HCT116 (cell line): Measurements from ENCODE around the gene CAMTA2. TPM values are rescaled to one million over a fixed set of nuclear protein-coding genes. Genes with fewer than 3 reads are reported as not detected.
A peak's percentile ranks its signal among the peaks of the same experiment; 100 is the strongest.

Experiments used
- ATAC-seq: fragments of 200-7000 bp; cut with Tn5 transposase; 2 replicates; pipeline ENCODE4 v1.9.1; 2020; ENCODE audit warnings: mild to moderate bottlenecking, moderate library complexity
- BruUV-seq: library from RNA; stranded (reverse); fragments of 400-500 nt; replicated peaks from 2 replicates; lab custom pipeline; 2021; lab: Mats Ljungman, UMichigan
- CTCF ChIA-PET: fragments of 300-600 bp; sonication (Branson Sonifier 250); formaldehyde crosslinking; loops from one replicate; lab custom pipeline; 2021; ENCODE audit warnings: antibody characterized with exemption; lab: Charles Lee
- POLR2A ChIA-PET: fragments of 300-600, 350-600 bp; sonication (Branson Sonifier 250); formaldehyde crosslinking; loops from one replicate; lab custom pipeline; 2021; ENCODE audit warnings: antibody characterized with exemption; lab: Charles Lee
- RAD21 ChIA-PET, 2 experiments: fragments of 300-600 bp; sonication (Branson Sonifier 250); formaldehyde crosslinking; loops; one replicate each; lab custom pipeline; 2023; ENCODE audit warnings: low total read pairs in 2 of 2; ENCODE audit not compliant: uncharacterized antibody in 2 of 2, unreplicated experiment in 2 of 2, low non-redundant PET in 1 of 2; lab: Charles Lee
- DNase-seq: peaks from one replicate; pipeline ENCODE4 v3.0.0-alpha.2; 2010; ENCODE audit warnings: low read depth, low spot score
- H2AFZ ChIP-seq: fragments of 200-600 bp; shearing (Covaris generic), sonication (generic); 2 replicates; pipeline ENCODE4 v1.6.1; 2017; ENCODE audit warnings: low read depth, mixed run types, mixed read lengths, antibody characterized with exemption, low read length; ENCODE audit not compliant: poor library complexity, severe bottlenecking
- H3K27ac ChIP-seq: 2 replicates; pipeline ENCODE4 v1.5.1; 2012; ENCODE audit warnings: low read depth, low read length
- H3K27me3 ChIP-seq: fragments of 200-600 bp; sonication (generic); 2 replicates; pipeline ENCODE4 v1.6.1; 2016; ENCODE audit warnings: mixed run types, low read length, mixed read lengths; ENCODE audit not compliant: insufficient read depth
- H3K36me3 ChIP-seq, 2 experiments: fragments of 200-500 bp in 1 of 2; fragments of 200-600 bp in 1 of 2; sonication (Bioruptor generic) in 1 of 2; sonication (generic) in 1 of 2; 2 replicates each; pipeline versions ENCODE4 v1.5.1 to v1.6.1; 2014 to 2016; ENCODE audit warnings: low read length in 2 of 2, inconsistent platforms in 1 of 2, mixed read lengths in 1 of 2, mixed run types in 1 of 2; ENCODE audit not compliant: insufficient read depth in 2 of 2, control insufficient read depth in 1 of 2
- H3K4me1 ChIP-seq, 2 experiments: fragments of 200-600 bp in 1 of 2; sonication (generic) in 1 of 2; 2 replicates each; pipeline versions ENCODE4 v1.5.1 to v1.6.1; 2012 to 2017; ENCODE audit warnings: low read length in 2 of 2, inconsistent platforms in 1 of 2, mild to moderate bottlenecking in 1 of 2, mixed read lengths in 1 of 2, mixed run types in 1 of 2, moderate library complexity in 1 of 2; ENCODE audit not compliant: insufficient read depth in 2 of 2, control insufficient read depth in 1 of 2
- H3K4me2 ChIP-seq: fragments of 200-600 bp; sonication (generic); 2 replicates; pipeline ENCODE4 v1.6.1; 2017; ENCODE audit warnings: mixed run types, low read length, mixed read lengths
- H3K4me3 ChIP-seq, 2 experiments: fragments of 200-600 bp in 1 of 2; sonication (generic) in 1 of 2; replicated peaks in 1 of 2; 2 replicates each; pipeline ENCODE4 v1.5.1; 2011 to 2016; ENCODE audit warnings: low read length in 2 of 2, control low read depth in 1 of 2, low read depth in 1 of 2, mild to moderate bottlenecking in 1 of 2, mixed read lengths in 1 of 2, mixed run types in 1 of 2
- H3K79me2 ChIP-seq: fragments of 200-600 bp; sonication (generic); 2 replicates; pipeline ENCODE4 v1.6.1; 2017; ENCODE audit warnings: mild to moderate bottlenecking, mixed run types, low read length, moderate library complexity, mixed read lengths; ENCODE audit not compliant: insufficient read depth
- H3K9ac ChIP-seq: fragments of 200-600 bp; sonication (generic); 2 replicates; pipeline ENCODE4 v1.6.1; 2016; ENCODE audit warnings: low read length, mixed read lengths
- H3K9me2 ChIP-seq: fragments of 200-600 bp; sonication (generic), shearing (Covaris generic); 2 replicates; pipeline ENCODE4 v1.6.1; 2017; ENCODE audit warnings: mixed run types, mild to moderate bottlenecking, moderate library complexity; ENCODE audit not compliant: insufficient read depth
- H3K9me3 ChIP-seq, 2 experiments: fragments of 200-500 bp in 1 of 2; fragments of 200-600 bp in 1 of 2; sonication (Bioruptor generic) in 1 of 2; sonication (generic) in 1 of 2; 2 replicates each; pipeline ENCODE4 v1.6.1; 2014 to 2017; ENCODE audit warnings: low read length in 2 of 2, mixed read lengths in 2 of 2, inconsistent platforms in 1 of 2, low read depth in 1 of 2, mild to moderate bottlenecking in 1 of 2, mixed run types in 1 of 2, moderate library complexity in 1 of 2; ENCODE audit not compliant: control insufficient read depth in 1 of 2, insufficient read depth in 1 of 2
- H4K20me1 ChIP-seq: fragments of 200-600 bp; sonication (generic), shearing (Covaris generic); 2 replicates; pipeline ENCODE4 v1.6.1; 2017; ENCODE audit warnings: mixed run types, mild to moderate bottlenecking, moderate library complexity; ENCODE audit not compliant: insufficient read depth
- ATF3 ChIP-seq: IDR thresholded peaks from 2 replicates; pipeline ENCODE4 v1.6.1; 2012
- CBX3 ChIP-seq: IDR thresholded peaks from 2 replicates; pipeline ENCODE4 v1.6.1; 2012; ENCODE audit warnings: low read depth
- ELF1 ChIP-seq: IDR thresholded peaks from 2 replicates; pipeline ENCODE4 v1.6.1; 2012; ENCODE audit warnings: low read depth, borderline replicate concordance
- EZH2 ChIP-seq: fragments of 200-600 bp; sonication (generic); IDR thresholded peaks from 2 replicates; pipeline ENCODE4 v1.6.1; 2017; ENCODE audit warnings: antibody characterized with exemption, mixed run types
- EZH2phosphoT487 ChIP-seq: fragments of 200-600 bp; IDR thresholded peaks from 2 replicates; pipeline ENCODE4 v1.6.1; 2018; ENCODE audit warnings: antibody characterized with exemption, borderline replicate concordance
- FOSL1 ChIP-seq: IDR thresholded peaks from 2 replicates; pipeline ENCODE4 v1.6.1; 2012; ENCODE audit warnings: low read depth
- JUND ChIP-seq: IDR thresholded peaks from 2 replicates; pipeline ENCODE4 v1.6.1; 2012
- POLR2A ChIP-seq: IDR thresholded peaks from 2 replicates; pipeline ENCODE4 v1.7.0; 2011; ENCODE audit warnings: borderline replicate concordance; ENCODE audit not compliant: insufficient read depth, insufficient read length; ENCODE audit errors: extremely low read depth
- POLR2AphosphoS5 ChIP-seq: IDR thresholded peaks from 2 replicates; pipeline ENCODE4 v1.6.1; 2011; ENCODE audit warnings: mild to moderate bottlenecking, low read depth, low read length, moderate library complexity
- RAD21 ChIP-seq: IDR thresholded peaks from 2 replicates; pipeline ENCODE4 v1.6.1; 2012; ENCODE audit warnings: low read depth, mild to moderate bottlenecking
- SIN3A ChIP-seq: IDR thresholded peaks from 2 replicates; pipeline ENCODE4 v1.6.1; 2012; ENCODE audit warnings: low read depth
- SP1 ChIP-seq: IDR thresholded peaks from 2 replicates; pipeline ENCODE4 v1.6.1; 2012; ENCODE audit warnings: low read depth
- SRF ChIP-seq: IDR thresholded peaks from 2 replicates; pipeline ENCODE4 v1.6.1; 2012; ENCODE audit warnings: low read depth
- TCF7L2 ChIP-seq: IDR thresholded peaks from 2 replicates; pipeline ENCODE4 v1.7.0; 2011; ENCODE audit warnings: borderline replicate concordance, inconsistent platforms; ENCODE audit not compliant: insufficient read depth, insufficient read length; ENCODE audit errors: extremely low read depth
- YY1 ChIP-seq: IDR thresholded peaks from 2 replicates; pipeline ENCODE4 v1.6.1; 2011; ENCODE audit warnings: low read length, low read depth, moderate library complexity, mild to moderate bottlenecking; ENCODE audit not compliant: insufficient replicate concordance; ENCODE audit errors: extremely low read depth
- ZFX ChIP-seq: fragments of 450-650 bp; IDR thresholded peaks from 2 replicates; pipeline ENCODE4 v1.6.1; 2017
- ZNF274 ChIP-seq: fragments of 200-500 bp; sonication (Bioruptor generic); IDR thresholded peaks from 2 replicates; pipeline ENCODE4 v1.6.1; 2014; ENCODE audit warnings: mild to moderate bottlenecking, low read depth, low read length, inconsistent platforms
- intact Hi-C: fragments of 100-400 bp; cut with micrococcal nuclease; formaldehyde crosslinking; loops from 2 replicates; pipeline ENCODE4 v1.10.0; 2022
- total RNA-seq: library from RNA; stranded (reverse); gene quantifications from one replicate; pipeline ENCODE4 v1.2.1, GENCODE V29; 2021; ENCODE audit not compliant: unreplicated experiment
- TF ChIP-seq, protein P1 (sequence below), 3 experiments: fragments of 200-600 bp in 1 of 3; sonication (generic) in 1 of 3; IDR thresholded peaks in 2 of 3; conservative IDR thresholded peaks in 1 of 3; 2 replicates each; pipeline ENCODE4 v1.5.1; 2012 to 2017; ENCODE audit warnings: low read depth in 2 of 3, low read length in 2 of 3, antibody characterized with exemption in 1 of 3, borderline replicate concordance in 1 of 3, control low read depth in 1 of 3, mild to moderate bottlenecking in 1 of 3, mixed read lengths in 1 of 3, mixed run types in 1 of 3, moderate library complexity in 1 of 3; ENCODE audit not compliant: insufficient read depth in 1 of 3
- TF ChIP-seq, protein P2 (sequence below): IDR thresholded peaks from 2 replicates; pipeline ENCODE4 v1.6.1; 2011; ENCODE audit warnings: mild to moderate bottlenecking, low read length, moderate library complexity; ENCODE audit not compliant: insufficient replicate concordance; ENCODE audit errors: extremely low read depth
- TF ChIP-seq, protein P3 (sequence below): IDR thresholded peaks from 2 replicates; pipeline ENCODE4 v1.6.1; 2012; ENCODE audit warnings: low read depth

The CAMTA2 gene
- total RNA-seq, 1 experiment from 2014 or later, result 37.8 TPM

GRCh38 chr17:4950075-4950745 lies 37.3 kb downstream of the CAMTA2 start:
- DNase-seq, result no peak
- RAD21 ChIA-PET, result no interaction called here
- TF ChIP-seq ELF1 (no peak), RAD21 (no peak), POLR2A (peak; percentile 13), YY1 (no peak), TCF7L2 (no peak), SRF (no peak), ZNF274 (no peak), POLR2AphosphoS5 (peak; percentile 41), SP1 (no peak), CBX3 (no peak), EZH2 (no peak), ZFX (peak; percentile 54; the same call in 1 of the 2 replicates), SIN3A (no peak), FOSL1 (no peak), JUND (no peak), ATF3 (no peak), EZH2phosphoT487 (no peak)
- TF ChIP-seq, protein P1, sequence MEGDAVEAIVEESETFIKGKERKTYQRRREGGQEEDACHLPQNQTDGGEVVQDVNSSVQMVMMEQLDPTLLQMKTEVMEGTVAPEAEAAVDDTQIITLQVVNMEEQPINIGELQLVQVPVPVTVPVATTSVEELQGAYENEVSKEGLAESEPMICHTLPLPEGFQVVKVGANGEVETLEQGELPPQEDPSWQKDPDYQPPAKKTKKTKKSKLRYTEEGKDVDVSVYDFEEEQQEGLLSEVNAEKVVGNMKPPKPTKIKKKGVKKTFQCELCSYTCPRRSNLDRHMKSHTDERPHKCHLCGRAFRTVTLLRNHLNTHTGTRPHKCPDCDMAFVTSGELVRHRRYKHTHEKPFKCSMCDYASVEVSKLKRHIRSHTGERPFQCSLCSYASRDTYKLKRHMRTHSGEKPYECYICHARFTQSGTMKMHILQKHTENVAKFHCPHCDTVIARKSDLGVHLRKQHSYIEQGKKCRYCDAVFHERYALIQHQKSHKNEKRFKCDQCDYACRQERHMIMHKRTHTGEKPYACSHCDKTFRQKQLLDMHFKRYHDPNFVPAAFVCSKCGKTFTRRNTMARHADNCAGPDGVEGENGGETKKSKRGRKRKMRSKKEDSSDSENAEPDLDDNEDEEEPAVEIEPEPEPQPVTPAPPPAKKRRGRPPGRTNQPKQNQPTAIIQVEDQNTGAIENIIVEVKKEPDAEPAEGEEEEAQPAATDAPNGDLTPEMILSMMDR (IDR thresholded peaks at IDR 0.05 in 2 of 3, conservative IDR thresholded peaks at IDR 0.05 in 1 of 3; ENCODE audit: borderline replicate concordance in 1 of 3, insufficient read depth in 1 of 3, low read depth in 2 of 3, low read length in 2 of 3), result no peak
- TF ChIP-seq, protein P2, sequence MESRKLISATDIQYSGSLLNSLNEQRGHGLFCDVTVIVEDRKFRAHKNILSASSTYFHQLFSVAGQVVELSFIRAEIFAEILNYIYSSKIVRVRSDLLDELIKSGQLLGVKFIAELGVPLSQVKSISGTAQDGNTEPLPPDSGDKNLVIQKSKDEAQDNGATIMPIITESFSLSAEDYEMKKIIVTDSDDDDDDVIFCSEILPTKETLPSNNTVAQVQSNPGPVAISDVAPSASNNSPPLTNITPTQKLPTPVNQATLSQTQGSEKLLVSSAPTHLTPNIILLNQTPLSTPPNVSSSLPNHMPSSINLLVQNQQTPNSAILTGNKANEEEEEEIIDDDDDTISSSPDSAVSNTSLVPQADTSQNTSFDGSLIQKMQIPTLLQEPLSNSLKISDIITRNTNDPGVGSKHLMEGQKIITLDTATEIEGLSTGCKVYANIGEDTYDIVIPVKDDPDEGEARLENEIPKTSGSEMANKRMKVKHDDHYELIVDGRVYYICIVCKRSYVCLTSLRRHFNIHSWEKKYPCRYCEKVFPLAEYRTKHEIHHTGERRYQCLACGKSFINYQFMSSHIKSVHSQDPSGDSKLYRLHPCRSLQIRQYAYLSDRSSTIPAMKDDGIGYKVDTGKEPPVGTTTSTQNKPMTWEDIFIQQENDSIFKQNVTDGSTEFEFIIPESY, result no peak
- TF ChIP-seq, protein P3, sequence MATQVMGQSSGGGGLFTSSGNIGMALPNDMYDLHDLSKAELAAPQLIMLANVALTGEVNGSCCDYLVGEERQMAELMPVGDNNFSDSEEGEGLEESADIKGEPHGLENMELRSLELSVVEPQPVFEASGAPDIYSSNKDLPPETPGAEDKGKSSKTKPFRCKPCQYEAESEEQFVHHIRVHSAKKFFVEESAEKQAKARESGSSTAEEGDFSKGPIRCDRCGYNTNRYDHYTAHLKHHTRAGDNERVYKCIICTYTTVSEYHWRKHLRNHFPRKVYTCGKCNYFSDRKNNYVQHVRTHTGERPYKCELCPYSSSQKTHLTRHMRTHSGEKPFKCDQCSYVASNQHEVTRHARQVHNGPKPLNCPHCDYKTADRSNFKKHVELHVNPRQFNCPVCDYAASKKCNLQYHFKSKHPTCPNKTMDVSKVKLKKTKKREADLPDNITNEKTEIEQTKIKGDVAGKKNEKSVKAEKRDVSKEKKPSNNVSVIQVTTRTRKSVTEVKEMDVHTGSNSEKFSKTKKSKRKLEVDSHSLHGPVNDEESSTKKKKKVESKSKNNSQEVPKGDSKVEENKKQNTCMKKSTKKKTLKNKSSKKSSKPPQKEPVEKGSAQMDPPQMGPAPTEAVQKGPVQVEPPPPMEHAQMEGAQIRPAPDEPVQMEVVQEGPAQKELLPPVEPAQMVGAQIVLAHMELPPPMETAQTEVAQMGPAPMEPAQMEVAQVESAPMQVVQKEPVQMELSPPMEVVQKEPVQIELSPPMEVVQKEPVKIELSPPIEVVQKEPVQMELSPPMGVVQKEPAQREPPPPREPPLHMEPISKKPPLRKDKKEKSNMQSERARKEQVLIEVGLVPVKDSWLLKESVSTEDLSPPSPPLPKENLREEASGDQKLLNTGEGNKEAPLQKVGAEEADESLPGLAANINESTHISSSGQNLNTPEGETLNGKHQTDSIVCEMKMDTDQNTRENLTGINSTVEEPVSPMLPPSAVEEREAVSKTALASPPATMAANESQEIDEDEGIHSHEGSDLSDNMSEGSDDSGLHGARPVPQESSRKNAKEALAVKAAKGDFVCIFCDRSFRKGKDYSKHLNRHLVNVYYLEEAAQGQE, result no peak

More at GRCh38 chr17:4950075-4950745, 37.3 kb downstream of the CAMTA2 start:
- Histone ChIP-seq H4K20me1 (peaks cover 12% of the 10 kb centered on the region; the same call in 1 of the 2 replicates), H3K9me2 (no peaks in the 10 kb centered on the region), H3K27me3 (no peaks in the 10 kb centered on the region), H3K79me2 (peaks cover 43% of the 10 kb centered on the region), H3K4me2 (peak overlapping the region; percentile 100), H3K9me3 (no peaks in the 10 kb centered on the region), H3K27ac (peak overlapping the region; percentile 99), H2AFZ (no peak overlapping the region), H3K4me1 (peaks cover 29 to 63% of the 10 kb centered on the region in 2 experiments), H3K36me3 (peaks cover 4 to 15% of the 10 kb centered on the region in 2 experiments; a peak in 2 of 4 replicates), H3K4me3 (peak overlapping the region; percentile 96 to 97), H3K9ac (peak overlapping the region; percentile 97)
- TSS peak; percentile 81 for BruUV-seq
- ChIA-PET CTCF (no interaction called here), POLR2A (interaction anchor here (3.0 kb wide), 1 partner anchor 17 kb away, joined by 22 read pairs; the partner anchor contains the start of gene SPAG7)
- peak; percentile 0; the same call in 1 of the 2 replicates for ATAC-seq
- intact Hi-C loops, result loop anchor here (1.0 kb wide), 1 partner anchor 17 kb away; the partner anchor contains the start of gene SPAG7
